Neural cell (in vitro differentiated cells): Measurements from ENCODE around the gene UGT1A4.

Experiments used
- EP300 ChIP-seq: fragments of 450-650 bp; conservative IDR thresholded peaks from 2 replicates; pipeline ENCODE4 v1.6.1; 2014; ENCODE audit warnings: antibody characterized with exemption, mild to moderate bottlenecking, moderate library complexity; ENCODE audit not compliant: poor library complexity, severe bottlenecking
- EZH2 ChIP-seq: fragments of 200-600, 300-800 bp; shearing (Covaris generic), sonication (generic); IDR thresholded peaks from 2 replicates; pipeline ENCODE4 v1.6.1; 2014; ENCODE audit warnings: antibody characterized with exemption, low read length, borderline replicate concordance, mild to moderate bottlenecking; ENCODE audit not compliant: insufficient read depth, poor library complexity, severe bottlenecking
- MXI1 ChIP-seq: fragments of 450-650 bp; conservative IDR thresholded peaks from 2 replicates; pipeline ENCODE4 v1.6.1; 2014; ENCODE audit warnings: antibody characterized with exemption, mild to moderate bottlenecking; ENCODE audit not compliant: poor library complexity, severe bottlenecking
- POLR2AphosphoS5 ChIP-seq: IDR thresholded peaks from 2 replicates; pipeline ENCODE4 v1.6.1; 2012
- RAD21 ChIP-seq: fragments of 450-650 bp; conservative IDR thresholded peaks from 2 replicates; pipeline ENCODE4 v1.6.1; 2014; ENCODE audit warnings: antibody characterized with exemption, mild to moderate bottlenecking, moderate library complexity
- SMC3 ChIP-seq: fragments of 450-650 bp; conservative IDR thresholded peaks from 2 replicates; pipeline ENCODE4 v1.6.1; 2014; ENCODE audit warnings: antibody characterized with exemption, mild to moderate bottlenecking, moderate library complexity; ENCODE audit not compliant: poor library complexity
- TF ChIP-seq, protein P1 (sequence below): IDR thresholded peaks from 2 replicates; pipeline ENCODE4 v1.6.1; 2012; ENCODE audit warnings: borderline replicate concordance
- TF ChIP-seq, protein P2 (sequence below): fragments of 450-650 bp; IDR thresholded peaks from 2 replicates; pipeline ENCODE4 v1.5.1; 2014; ENCODE audit warnings: antibody characterized with exemption, mild to moderate bottlenecking, moderate library complexity; ENCODE audit not compliant: poor library complexity, severe bottlenecking

DNA sequence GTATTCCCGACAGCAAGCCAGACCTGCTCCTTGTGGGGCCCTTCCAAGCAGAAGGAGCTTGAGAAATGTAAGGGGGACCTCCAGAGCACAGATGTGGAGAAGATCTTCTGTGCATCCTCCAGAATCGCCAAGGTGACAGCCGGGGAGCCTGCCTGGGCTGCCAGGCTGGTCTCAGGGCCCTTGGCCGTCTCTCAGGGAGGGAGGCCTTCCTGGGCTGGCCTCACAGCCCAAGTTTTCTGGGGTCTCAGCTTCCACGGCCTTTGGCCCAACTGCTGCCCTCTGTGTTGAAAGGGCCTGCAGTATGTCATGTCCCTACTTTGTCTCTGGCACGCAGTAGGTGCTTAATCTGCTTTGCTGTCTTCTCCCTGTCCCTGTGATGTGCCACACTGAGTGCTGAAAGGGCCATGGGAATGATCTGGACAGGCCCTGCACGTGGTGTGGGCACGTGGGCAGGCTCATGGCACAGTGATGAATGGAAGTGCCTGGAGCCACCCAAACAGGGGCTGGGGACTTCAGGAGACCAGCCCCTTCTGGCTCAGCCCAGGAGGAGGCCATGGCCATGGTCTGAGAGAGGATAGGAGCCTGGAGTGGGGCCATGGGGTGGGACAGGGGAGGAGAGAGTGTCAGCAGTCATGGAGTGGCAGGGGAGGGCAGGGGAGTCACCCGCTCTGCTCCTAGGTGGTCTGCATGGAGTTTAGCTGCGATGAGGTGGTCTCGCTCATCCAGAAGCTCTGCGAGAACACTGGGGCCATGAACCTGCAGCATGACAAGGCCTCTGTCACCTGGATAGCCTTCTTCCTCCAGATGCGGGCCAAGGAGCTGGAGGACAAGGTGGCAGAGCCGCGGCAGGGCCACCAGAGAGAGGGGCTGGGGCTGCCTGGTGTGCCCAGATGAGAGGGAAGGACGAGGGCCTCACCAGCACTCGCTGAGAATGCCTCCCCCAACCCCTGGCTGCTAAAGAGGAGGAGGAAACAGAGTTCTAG lies 100.4 kb downstream of the UGT1A4 start:
- TF ChIP-seq, protein P1, sequence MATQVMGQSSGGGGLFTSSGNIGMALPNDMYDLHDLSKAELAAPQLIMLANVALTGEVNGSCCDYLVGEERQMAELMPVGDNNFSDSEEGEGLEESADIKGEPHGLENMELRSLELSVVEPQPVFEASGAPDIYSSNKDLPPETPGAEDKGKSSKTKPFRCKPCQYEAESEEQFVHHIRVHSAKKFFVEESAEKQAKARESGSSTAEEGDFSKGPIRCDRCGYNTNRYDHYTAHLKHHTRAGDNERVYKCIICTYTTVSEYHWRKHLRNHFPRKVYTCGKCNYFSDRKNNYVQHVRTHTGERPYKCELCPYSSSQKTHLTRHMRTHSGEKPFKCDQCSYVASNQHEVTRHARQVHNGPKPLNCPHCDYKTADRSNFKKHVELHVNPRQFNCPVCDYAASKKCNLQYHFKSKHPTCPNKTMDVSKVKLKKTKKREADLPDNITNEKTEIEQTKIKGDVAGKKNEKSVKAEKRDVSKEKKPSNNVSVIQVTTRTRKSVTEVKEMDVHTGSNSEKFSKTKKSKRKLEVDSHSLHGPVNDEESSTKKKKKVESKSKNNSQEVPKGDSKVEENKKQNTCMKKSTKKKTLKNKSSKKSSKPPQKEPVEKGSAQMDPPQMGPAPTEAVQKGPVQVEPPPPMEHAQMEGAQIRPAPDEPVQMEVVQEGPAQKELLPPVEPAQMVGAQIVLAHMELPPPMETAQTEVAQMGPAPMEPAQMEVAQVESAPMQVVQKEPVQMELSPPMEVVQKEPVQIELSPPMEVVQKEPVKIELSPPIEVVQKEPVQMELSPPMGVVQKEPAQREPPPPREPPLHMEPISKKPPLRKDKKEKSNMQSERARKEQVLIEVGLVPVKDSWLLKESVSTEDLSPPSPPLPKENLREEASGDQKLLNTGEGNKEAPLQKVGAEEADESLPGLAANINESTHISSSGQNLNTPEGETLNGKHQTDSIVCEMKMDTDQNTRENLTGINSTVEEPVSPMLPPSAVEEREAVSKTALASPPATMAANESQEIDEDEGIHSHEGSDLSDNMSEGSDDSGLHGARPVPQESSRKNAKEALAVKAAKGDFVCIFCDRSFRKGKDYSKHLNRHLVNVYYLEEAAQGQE, result no peak
- TF ChIP-seq, protein P2, sequence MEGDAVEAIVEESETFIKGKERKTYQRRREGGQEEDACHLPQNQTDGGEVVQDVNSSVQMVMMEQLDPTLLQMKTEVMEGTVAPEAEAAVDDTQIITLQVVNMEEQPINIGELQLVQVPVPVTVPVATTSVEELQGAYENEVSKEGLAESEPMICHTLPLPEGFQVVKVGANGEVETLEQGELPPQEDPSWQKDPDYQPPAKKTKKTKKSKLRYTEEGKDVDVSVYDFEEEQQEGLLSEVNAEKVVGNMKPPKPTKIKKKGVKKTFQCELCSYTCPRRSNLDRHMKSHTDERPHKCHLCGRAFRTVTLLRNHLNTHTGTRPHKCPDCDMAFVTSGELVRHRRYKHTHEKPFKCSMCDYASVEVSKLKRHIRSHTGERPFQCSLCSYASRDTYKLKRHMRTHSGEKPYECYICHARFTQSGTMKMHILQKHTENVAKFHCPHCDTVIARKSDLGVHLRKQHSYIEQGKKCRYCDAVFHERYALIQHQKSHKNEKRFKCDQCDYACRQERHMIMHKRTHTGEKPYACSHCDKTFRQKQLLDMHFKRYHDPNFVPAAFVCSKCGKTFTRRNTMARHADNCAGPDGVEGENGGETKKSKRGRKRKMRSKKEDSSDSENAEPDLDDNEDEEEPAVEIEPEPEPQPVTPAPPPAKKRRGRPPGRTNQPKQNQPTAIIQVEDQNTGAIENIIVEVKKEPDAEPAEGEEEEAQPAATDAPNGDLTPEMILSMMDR, result no peak
- TF ChIP-seq EZH2 (no peak), SMC3 (no peak), POLR2AphosphoS5 (no peak), EP300 (no peak), RAD21 (no peak), MXI1 (no peak)
